GM19025 (cell line): ENCODE data around the gene ERBB2.

Experiments
- ATAC-seq: cut with Tn5 transposase; IDR thresholded peaks from one replicate; pipeline ENCODE4 v1.9.1; 2021; ENCODE audit warnings: mild to moderate bottlenecking, low read depth, moderate library complexity; ENCODE audit not compliant: unreplicated experiment

Gene ERBB2

DNA sequence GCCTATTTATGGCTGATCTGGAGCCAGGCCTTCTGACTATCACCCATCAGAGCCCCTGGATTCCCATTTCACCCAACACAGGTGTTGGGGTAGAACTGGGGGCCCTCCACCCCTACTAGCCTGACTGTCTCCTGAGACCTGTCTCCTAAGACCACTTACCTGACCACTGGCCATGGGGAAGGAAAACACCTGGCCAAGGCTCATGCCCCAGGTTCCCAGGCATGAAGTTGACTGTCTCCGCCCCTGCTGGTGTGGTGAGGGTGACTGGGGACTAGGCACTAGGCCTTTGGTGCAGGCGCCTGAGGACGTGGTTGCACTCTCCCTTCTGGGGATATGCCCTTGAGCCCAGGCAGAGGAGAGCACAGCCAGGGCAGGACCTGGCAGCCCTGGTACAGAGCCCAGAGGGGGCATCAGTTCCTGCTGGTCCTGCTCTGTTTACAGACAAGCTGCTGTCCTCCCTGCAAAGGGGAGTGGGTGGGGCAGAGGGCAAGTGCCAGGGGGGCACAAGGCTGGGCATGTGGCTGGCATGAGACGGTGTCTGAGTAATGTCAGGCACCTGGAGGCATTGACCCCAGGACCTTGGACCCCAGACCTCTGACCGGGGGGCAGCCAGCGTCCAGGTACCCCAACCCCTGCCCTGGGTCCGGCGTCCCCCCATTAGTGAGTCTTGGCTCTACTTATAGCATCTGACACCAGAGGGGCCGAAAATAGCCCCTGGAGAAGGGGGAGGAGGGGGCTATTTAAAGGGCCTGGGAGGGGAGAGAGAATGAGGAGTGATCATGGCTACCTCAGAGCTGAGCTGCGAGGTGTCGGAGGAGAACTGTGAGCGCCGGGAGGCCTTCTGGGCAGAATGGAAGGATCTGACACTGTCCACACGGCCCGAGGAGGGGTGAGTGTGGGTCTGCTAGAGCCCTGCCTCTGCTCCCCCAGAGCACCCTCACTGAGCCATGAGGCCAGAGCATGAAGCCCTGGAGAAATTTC, 35.0 kb upstream of the ERBB2 start, which contains the start of gene TCAP:
TSS of gene TCAP (plus strand) at position 769 of the 981 bp plus-strand sequence. CDS start at position 780, 11 bp downstream.
- no peak for ATAC-seq

GRCh38 chr17:39665642-39666224, 34.1 kb upstream of the ERBB2 start:
- ATAC-seq = no peak

GRCh38 chr17:39666231-39666600, 33.6 kb upstream of the ERBB2 start:
- ATAC-seq = no peak

GRCh38 chr17:39666601-39667261, 33.1 kb upstream of the ERBB2 start:
- no peak for ATAC-seq

DNA sequence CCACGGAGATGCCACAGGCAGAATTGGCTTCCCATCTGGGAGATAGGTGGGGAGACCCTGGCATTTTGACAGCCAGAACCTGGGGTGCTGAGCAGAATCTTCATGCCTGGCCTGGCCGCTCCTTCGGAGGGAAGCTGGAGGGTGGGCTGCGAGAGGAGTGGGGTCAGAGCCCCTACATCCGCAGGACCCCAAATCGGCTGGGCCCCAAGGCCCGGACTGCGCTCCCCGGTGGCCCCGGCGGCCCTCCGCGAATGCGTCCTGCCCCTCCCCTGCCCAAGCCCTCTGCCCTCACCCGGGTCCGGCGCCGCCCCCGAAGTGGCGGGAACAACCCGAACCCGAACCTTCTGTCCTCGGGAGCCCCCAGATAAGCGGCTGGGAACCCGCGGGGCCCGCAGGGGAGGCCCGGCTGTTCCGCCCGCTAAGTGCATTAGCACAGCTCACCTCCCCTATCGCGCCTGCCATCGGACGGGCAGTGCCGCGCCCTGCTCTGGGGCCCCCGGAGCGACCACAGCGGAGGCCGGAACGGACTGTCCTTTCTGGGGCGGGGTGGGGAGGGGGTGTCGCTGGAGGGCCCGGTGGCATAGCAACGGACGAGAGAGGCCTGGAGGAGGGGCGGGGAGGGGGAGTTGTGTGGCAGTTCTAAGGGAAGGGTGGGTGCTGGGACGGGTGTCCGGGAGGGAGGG, 32.5 kb upstream of the ERBB2 start:
- no peak for ATAC-seq

DNA sequence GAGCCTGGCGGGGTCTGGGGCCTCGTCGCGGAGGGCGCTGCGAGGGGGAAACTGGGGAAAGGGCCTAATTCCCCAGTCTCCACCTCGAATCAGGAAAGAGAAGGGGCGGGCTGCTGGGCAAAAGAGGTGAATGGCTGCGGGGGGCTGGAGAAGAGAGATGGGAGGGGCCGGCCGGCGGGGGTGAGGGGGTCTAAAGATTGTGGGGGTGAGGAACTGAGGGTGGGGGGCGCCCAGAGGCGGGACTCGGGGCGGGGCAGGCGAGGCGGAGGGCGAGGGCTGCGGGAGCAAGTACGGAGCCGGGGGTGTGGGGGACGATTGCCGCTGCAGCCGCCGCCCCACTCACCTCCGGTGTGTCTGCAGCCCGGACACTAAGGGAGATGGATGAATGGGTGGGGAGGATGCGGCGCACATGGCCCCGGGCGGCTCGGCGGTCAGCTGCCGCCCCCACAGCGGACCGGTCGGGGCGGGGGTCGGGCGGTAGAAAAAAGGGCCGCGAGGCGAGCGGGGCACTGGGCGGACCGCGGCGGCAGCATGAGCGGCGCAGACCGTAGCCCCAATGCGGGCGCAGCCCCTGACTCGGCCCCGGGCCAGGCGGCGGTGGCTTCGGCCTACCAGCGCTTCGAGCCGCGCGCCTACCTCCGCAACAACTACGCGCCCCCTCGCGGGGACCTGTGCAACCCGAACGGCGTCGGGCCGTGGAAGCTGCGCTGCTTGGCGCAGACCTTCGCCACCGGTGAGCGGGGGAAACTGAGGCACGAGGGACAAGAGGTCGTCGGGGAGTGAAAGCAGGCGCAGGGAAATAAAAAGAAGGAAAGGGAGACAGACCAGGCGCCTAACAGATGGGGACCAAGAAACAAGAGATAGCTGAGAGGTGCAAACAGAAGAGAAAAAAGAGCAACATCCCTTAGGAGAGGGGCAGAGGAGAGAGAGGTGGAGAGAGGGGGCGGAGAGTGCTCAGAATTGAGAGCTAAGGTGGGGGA, 31.6 kb upstream of the ERBB2 start, which contains the start of gene PNMT:
TSS of gene PNMT (plus strand) at position 509 of the 980 bp plus-strand sequence. CDS start at position 532, 23 bp downstream.
- ATAC-seq = no peak

DNA sequence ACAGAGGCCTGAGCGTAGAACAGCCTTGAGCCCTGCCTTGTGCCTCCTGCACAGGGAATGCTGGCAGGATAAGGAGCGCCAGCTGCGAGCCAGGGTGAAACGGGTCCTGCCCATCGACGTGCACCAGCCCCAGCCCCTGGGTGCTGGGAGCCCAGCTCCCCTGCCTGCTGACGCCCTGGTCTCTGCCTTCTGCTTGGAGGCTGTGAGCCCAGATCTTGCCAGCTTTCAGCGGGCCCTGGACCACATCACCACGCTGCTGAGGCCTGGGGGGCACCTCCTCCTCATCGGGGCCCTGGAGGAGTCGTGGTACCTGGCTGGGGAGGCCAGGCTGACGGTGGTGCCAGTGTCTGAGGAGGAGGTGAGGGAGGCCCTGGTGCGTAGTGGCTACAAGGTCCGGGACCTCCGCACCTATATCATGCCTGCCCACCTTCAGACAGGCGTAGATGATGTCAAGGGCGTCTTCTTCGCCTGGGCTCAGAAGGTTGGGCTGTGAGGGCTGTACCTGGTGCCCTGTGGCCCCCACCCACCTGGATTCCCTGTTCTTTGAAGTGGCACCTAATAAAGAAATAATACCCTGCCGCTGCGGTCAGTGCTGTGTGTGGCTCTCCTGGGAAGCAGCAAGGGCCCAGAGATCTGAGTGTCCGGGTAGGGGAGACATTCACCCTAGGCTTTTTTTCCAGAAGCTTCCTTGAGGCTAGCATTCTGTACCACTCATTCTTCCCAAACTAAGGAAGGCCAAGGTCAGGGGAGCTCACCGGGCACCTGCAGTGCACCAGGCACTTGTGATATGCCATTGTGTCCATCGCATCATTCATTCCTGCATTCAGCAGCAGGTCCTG, 29.7 kb upstream of the ERBB2 start:
- no peak for ATAC-seq

DNA sequence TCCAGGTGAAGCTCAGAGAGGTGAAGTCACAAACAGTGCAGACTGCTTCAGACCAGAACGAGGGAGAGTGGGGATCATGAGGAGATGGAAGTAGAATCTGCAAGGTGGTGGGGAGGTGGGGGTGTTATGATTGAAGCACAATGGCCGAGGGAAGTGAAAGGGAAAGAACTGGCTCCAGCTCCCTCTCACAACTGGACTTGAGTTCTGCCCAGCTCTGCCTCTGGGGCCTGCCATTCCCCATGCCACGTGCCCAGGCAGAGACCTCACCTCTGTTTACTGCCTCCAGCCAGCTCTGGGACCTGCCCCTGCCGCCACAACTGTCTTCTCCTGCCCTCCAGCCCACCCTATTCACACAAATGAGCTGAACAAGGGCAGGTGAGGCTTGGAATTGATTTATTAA, 29.1 kb upstream of the ERBB2 start:
- no peak for ATAC-seq

DNA sequence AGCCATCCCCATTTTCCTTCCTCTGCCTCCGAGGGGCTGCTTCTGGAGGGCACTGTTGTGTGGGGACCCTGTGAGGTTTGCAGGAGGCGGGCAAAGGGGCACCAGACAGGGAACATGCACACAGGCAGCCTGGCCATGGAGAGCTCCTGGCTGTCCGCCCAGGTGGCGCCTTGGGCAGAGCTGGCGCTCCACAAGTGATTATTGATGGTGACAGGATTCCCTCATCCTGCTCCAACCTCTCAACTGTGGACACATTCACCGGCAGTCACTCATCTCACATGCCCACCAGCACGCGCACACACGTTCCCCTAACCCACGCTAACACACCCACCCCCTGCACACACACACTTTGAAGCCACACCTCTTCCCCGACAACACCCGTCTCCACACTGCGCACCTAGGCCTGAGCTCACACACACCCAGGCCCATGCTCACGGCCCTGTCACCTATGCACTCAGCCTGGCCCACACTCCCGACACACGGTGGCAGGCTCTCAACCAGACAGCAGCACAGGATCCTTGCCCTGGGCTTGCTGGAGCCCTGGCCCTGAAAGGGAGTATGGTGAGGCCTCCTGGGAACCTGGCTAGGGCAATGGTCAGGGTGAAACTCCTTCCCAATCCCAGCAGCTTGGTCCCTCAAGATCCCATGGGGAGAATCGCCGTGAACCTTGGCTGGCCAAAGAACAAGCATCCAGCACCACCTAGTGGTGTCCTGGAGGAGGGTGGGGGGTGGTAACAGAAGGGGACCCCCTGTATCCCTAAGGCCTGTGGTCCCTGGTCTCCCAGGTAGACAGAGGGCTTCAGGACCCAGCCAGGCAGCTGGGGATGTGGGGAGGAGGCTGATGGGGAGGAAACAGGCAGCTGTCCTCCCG, 28.0 kb upstream of the ERBB2 start:
- no peak for ATAC-seq

DNA sequence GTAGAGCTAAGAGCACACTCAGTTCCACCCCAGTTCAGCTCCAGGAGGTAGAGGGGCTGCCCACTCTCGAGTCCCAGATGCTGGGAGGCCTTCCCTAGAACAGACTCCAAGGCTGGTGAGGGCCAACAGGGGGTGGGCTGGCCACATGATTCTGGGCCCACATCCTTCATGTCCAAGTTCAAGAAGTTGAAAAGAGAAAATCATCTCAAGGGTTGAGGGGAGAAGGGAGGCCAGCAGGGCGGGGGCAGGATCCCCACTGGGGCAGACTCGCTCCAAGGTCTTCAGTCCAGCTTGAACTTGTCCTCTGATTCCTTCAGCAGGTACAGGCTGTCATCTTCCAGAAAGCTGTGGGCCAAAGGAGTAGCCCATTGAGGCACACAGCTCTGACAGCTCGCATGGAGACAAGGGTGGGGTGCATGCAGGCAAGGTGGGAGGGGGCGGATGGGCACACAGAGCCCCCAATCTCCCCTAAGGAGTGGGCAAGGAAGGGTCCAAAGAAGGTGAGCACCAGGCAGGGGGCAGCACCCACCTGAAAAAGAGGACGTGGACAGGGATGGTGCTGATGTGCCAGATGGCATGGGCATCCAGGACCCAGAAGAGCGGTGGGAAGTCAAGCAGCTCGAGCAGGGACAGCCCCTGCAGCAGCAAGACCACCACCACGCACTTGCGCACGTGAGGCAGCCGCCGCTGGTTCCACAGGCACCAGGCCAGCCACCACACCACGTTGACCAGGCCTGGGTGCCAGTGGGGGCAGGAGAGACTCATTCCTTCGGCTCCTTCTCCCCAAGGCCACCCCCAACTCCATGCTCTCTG, 27.1 kb upstream of the ERBB2 start:
- ATAC-seq = no peak

DNA sequence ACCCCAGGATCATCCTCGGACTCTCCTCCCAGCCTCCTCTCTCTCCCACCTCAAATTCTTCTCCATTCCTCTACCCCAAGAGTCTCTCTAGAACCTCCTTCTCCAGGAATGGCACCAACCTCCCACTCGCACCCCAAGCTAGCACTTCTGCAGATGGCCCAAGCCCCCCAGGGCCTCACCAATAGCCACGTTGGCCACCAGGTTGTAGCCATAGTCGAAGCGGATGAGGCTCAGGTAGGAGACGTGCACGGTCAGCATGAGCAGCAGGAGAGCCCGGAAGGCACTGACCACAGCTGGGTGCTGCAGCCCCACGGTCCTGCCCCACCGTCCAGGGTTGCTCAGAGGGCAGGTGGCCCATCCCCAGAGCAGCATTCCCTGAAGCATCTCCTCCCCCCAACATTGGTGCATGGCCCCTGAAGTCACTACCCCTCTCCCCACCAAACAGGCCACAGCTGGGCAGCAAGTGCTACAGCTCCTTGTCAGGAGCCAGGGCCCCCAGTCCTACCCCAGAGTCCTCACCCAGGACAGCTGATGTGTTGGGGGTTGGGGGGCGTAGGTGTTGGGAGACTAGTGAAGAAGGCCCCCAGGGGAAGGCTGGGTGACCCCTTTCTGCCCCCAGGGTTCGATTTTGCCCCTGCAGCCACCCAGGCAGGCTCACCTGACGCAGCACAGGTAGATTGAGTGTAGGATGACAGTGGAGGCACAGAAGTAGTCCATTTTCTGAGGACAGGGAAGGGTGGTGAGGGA, 26.4 kb upstream of the ERBB2 start:
- no peak for ATAC-seq

DNA sequence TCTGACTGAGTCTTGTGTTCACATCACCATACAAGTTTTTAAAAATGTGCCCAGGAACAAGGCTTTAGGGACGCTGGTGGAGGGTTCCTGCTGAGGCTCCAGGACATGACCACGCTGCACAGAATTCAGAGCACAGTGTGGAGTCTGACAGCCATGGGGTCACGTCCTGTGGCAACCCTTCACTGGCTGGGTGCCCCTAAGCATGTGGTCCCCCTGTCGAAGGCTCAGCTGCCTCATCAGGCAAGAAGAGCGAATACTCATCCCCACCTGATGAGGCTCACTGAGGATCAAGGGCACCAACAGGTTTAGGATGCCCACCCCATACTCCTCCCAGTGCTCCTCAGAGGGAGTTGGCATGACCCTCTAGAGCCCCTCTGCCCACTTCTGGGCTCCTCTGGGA, 25.7 kb upstream of the ERBB2 start:
- ATAC-seq = no peak

DNA sequence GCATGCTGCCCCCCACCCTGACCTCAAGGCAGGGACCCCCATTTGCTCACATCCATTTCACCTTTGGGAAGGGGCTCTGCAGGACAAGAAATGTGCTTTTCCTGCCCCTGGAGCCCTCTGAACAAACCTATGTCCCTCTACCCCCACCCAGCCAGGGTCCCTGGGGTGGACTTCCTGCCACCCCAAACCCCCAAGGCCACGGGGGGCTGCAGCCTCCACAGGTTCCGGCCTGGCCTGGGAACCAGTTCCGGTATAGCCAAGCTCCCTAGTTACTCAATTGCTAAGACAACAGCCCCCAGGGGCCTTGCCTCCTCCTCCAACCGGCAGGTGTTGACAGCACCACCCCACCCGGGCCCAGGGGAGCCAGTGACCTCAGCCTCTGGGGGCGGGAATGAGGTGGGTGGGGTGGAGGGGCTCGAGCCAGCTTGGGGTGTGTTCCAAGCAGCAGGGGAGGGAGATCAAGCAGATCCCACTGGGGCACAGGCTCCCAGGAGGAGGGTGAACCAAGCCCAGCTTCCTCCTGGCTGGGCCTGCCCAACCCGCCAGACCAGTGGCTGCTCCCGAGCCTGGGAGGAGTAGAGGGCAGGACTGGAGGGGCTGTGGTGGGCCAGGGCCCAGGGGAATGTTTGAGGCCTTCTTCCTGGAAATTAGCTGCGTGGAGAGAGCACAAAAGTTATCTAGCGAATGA, 25.0 kb upstream of the ERBB2 start:
- no peak for ATAC-seq

DNA sequence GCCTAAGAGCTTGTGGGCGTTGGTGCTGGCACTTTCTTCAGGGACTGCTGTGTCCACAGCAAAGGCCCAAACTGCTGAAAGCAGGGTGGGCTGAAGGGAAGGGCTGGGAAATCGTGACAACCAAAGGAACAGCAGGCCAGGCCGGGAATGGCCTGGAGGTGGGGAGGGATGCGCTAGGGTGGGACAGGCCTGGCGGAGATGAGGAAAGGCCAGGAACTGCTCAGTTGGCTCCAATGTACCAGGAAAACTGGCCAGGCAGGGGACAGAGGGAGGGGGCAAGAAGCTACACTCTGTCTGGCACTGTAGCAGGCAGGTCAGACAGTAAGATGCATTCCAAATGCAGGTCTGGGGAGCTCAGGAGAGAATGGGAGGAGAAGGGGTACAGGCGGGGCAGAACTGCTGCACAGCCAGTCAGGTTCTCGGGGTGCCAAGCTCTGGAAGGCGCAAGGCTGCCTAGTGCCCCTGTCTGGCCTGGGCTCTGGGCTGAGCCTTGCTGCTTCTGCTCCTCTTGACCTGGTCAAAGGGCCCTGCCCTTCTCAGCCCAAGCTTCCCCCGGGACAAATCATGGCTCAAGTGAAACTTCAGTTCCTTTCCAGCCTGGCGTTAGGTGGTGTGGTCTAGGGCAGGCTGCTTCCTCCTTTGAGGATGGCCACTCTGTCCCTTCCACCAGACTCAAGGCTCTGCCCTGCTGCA, 24.3 kb upstream of the ERBB2 start:
- ATAC-seq = no peak

GRCh38 chr17:39676198-39676819, 23.6 kb upstream of the ERBB2 start:
- no peak for ATAC-seq
